Retinal pigment epithelial cell (primary cell): Measurements from ENCODE around the gene CNTNAP2.

Source experiments
- DNase-seq: peaks from one replicate; pipeline ENCODE4 v3.0.0-alpha.2; 2010; ENCODE audit warnings: low read depth
- H3K4me3 ChIP-seq: 2 replicates; pipeline ENCODE4 v1.5.1; 2011; ENCODE audit warnings: mild to moderate bottlenecking, low read length, control low read depth, moderate library complexity
- CTCF ChIP-seq: conservative IDR thresholded peaks from 2 replicates; pipeline ENCODE4 v1.5.1; 2011; ENCODE audit warnings: low read depth, low read length, control low read depth, inconsistent platforms

Gene CNTNAP2

GRCh38 chr7:147029953-147030352 is 913.4 kb downstream of the CNTNAP2 start:
- DNase-seq, result no peak
- TF ChIP-seq CTCF, result no peak
- no peak overlapping the region for H3K4me3 ChIP-seq

- DNase-seq, result no peak
- no peak overlapping the region for H3K4me3 ChIP-seq
- TF ChIP-seq CTCF, result no peak
Measured at GRCh38 chr7:147033641-147034040, 917.0 kb downstream of the CNTNAP2 start.

DNA sequence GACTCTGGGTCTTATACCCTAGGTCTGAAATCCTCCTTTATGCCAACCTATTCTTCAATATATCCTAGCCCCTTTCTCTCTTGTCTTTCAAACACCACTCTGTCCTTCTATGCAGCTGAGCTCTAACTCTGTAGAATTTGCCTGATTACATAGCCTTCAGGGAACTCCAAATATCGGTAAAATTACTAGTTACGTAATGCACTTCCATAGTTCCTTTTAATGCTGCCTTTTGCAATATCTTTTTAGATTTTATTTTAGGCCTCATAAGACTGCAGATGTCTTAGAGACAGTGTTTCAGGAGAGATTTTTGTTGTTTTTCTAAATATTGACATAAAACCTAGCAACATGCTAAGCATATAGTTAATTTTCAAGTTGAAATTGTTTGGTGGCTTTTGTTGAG is 924.8 kb downstream of the CNTNAP2 start:
- DNase-seq, result no peak

GRCh38 chr7:147044941-147045340 is 928.3 kb downstream of the CNTNAP2 start:
- no peak for TF ChIP-seq CTCF
- H3K4me3 ChIP-seq, result no peak overlapping the region
- DNase-seq, result no peak

More for the DNA sequence above, 924.8 kb downstream of the CNTNAP2 start:
- TF ChIP-seq CTCF, result no peak
- H3K4me3 ChIP-seq, result no peak overlapping the region

DNA sequence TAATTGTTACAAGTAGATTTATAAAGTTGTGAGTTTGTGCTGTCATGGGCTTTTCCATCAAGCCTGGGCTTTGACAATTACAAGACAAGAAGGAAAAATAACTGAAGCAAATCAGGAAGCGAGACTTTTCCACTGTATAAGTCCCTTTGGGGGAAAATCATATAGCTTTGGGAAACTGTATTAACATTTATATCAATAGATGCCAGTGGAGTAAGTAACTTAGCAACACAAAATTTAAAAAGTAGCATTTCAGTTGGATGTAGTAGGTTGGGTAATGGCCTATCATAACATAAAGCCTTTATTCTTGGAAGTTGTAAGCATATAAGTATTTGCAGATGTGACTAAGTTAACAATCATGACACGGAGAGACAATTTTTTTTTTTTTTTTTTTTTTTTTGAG is 931.1 kb downstream of the CNTNAP2 start:
- no peak for DNase-seq
- TF ChIP-seq CTCF, result no peak
- H3K4me3 ChIP-seq, result no peak overlapping the region

DNA sequence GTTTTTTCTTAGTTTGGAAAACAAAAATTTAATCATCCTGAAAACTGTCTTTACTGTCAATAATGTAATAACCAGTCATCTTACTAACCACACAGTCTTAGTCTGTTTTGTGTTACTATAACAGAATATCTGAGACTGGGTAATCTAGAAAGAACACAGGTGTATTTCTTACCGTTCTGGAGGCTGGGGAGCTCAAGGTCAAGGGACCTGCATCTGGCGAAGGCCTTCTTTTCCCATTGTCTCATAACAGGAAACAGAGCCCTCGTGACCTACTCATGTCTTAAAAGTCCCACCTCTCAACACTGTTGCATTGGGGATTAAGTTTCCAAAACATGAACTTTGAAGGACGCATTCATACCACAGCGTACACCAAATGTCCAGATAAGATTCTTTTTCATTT is 932.3 kb downstream of the CNTNAP2 start:
- no peak for TF ChIP-seq CTCF
- no peak overlapping the region for H3K4me3 ChIP-seq
- no peak for DNase-seq

GRCh38 chr7:147052818-147053217 is 936.2 kb downstream of the CNTNAP2 start:
- no peak overlapping the region for H3K4me3 ChIP-seq
- DNase-seq, result no peak
- no peak for TF ChIP-seq CTCF
